Dendritic cell treated with granulocyte-macrophage colony-stimulating factor and Interleukin-4, amounts not matched to agents 40 ng/mL and 50 ng/mL, for 4 days (primary cell): ENCODE data around the gene FBN1.

Experiments used
- H3K27ac Mint-ChIP-seq: one replicate; pipeline ENCODE4 v1.8.0; 2022; ENCODE audit warnings: mild to moderate bottlenecking, mixed read lengths
- H3K27me3 Mint-ChIP-seq: one replicate; pipeline ENCODE4 v1.8.0; 2022; ENCODE audit warnings: mild to moderate bottlenecking, mixed read lengths
- H3K36me3 Mint-ChIP-seq: one replicate; pipeline ENCODE4 v1.8.0; 2022; ENCODE audit warnings: low read depth, mixed read lengths
- H3K4me1 Mint-ChIP-seq: one replicate; pipeline ENCODE4 v1.8.0; 2022; ENCODE audit warnings: low read depth, mixed read lengths
- H3K4me3 Mint-ChIP-seq: one replicate; pipeline ENCODE4 v1.8.0; 2022; ENCODE audit warnings: mild to moderate bottlenecking, moderate library complexity, mixed read lengths
- H3K9me3 Mint-ChIP-seq: one replicate; pipeline ENCODE4 v1.8.0; 2022; ENCODE audit warnings: mixed read lengths
- intact Hi-C: fragments of 100-400 bp; cut with micrococcal nuclease; formaldehyde crosslinking; loops from one replicate; pipeline ENCODE4 v1.15.0; 2022

FBN1 gene

DNA sequence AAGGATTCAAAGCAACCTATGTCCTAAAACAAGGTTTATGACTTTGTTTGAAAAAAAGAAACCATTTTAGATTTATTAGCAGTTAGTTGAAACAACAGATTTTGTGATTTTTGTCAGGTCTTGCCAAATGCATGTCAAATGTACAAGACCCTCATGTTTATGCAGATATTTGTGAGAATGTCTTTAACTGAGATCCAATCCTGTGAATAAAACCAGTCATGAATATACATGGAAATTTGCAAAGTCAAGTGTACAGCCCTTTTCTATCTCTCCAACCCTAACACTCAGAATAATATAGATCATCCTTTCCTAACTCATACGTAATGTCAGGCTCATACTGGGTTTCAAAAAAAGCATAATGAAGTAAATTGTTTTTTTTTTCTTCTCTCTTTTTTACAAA is 237.9 kb downstream of the FBN1 start:
- Mint-ChIP-seq H3K4me1 (no peaks in the 10 kb centered on the region), H3K9me3 (no peaks in the 10 kb centered on the region), H3K4me3 (no peak overlapping the region), H3K36me3 (no peaks in the 10 kb centered on the region), H3K27me3 (no peaks in the 10 kb centered on the region), H3K27ac (no peak overlapping the region)
- intact Hi-C loops, result no loop called here

- H3K9me3 Mint-ChIP-seq, result no peaks in the 10 kb centered on the region
- H3K4me1 Mint-ChIP-seq, result no peaks in the 10 kb centered on the region
- no peaks in the 10 kb centered on the region for H3K36me3 Mint-ChIP-seq
- H3K4me3 Mint-ChIP-seq, result no peak overlapping the region
- H3K27ac Mint-ChIP-seq, result no peak overlapping the region
- H3K27me3 Mint-ChIP-seq, result no peaks in the 10 kb centered on the region
- intact Hi-C loops, result no loop called here
Observed at GRCh38 chr15:48406911-48407310, 238.6 kb downstream of the FBN1 start.

- H3K36me3 Mint-ChIP-seq, result no peaks in the 10 kb centered on the region
- H3K4me3 Mint-ChIP-seq, result no peak overlapping the region
- no peaks in the 10 kb centered on the region for H3K9me3 Mint-ChIP-seq
- no peaks in the 10 kb centered on the region for H3K4me1 Mint-ChIP-seq
- intact Hi-C loops, result no loop called here
- H3K27me3 Mint-ChIP-seq, result no peaks in the 10 kb centered on the region
- no peak overlapping the region for H3K27ac Mint-ChIP-seq
Observed at GRCh38 chr15:48406266-48406891, 239.1 kb downstream of the FBN1 start.

GRCh38 chr15:48402427-48403177 is 242.9 kb downstream of the FBN1 start:
- Mint-ChIP-seq H3K27me3 (peaks cover 2% of the 10 kb centered on the region), H3K36me3 (no peaks in the 10 kb centered on the region), H3K4me1 (no peaks in the 10 kb centered on the region), H3K4me3 (no peak overlapping the region), H3K9me3 (no peaks in the 10 kb centered on the region), H3K27ac (no peak overlapping the region)
- intact Hi-C loops, result no loop called here

DNA sequence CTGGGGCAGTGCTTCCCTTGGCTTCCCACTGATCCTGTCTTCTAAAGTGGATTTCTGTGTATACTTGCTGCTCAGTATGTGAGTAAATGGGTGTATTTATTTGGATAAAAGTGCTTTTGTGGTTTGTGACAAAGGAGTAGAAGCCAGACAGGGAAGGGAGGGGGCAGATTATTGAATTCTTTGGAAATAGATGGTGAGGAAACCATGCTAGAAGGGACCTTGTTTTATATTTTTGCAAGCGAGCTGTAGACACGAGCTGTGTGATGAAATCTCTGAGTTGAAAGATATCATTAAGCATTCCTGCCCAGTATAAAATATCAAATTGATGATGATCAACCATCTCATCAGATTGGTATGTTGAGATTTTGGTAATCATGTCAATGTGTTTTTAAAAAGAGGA is 245.4 kb downstream of the FBN1 start:
- Mint-ChIP-seq H3K4me1 (no peaks in the 10 kb centered on the region), H3K27me3 (peaks cover 2% of the 10 kb centered on the region), H3K36me3 (no peaks in the 10 kb centered on the region), H3K4me3 (no peak overlapping the region), H3K9me3 (no peaks in the 10 kb centered on the region), H3K27ac (no peak overlapping the region)
- intact Hi-C loops, result no loop called here

GRCh38 chr15:48397841-48398240 is 247.7 kb downstream of the FBN1 start:
- peaks cover 2% of the 10 kb centered on the region for H3K27me3 Mint-ChIP-seq
- no peaks in the 10 kb centered on the region for H3K36me3 Mint-ChIP-seq
- H3K4me1 Mint-ChIP-seq, result no peaks in the 10 kb centered on the region
- no peak overlapping the region for H3K4me3 Mint-ChIP-seq
- no peaks in the 10 kb centered on the region for H3K9me3 Mint-ChIP-seq
- no peak overlapping the region for H3K27ac Mint-ChIP-seq
- intact Hi-C loops, result no loop called here

DNA sequence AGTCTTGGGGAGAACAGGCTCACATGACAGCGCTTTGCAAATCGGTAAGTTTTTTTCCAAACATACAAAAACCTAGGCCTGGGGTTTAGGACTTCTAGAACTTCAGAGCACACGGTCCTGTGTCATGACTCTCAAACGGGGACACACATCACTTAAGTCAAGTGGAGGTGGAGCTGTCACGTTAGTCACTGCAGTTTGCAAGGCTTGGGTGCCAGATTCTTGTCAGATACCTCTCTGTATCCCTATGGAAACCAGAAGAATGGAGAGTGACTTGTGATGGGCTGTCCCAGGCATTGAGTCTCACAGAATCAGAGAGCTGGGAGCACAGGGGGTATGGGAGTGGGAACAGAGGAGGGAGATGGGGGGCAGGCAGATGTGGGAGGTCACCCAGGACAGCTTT is 249.5 kb downstream of the FBN1 start:
- Mint-ChIP-seq H3K27me3 (peaks cover 2% of the 10 kb centered on the region), H3K36me3 (no peaks in the 10 kb centered on the region), H3K4me3 (no peak overlapping the region), H3K9me3 (no peaks in the 10 kb centered on the region), H3K4me1 (no peaks in the 10 kb centered on the region), H3K27ac (no peak overlapping the region)
- intact Hi-C loops, result no loop called here

- intact Hi-C loops, result no loop called here
Observed at GRCh38 chr15:48395521-48396011, 249.9 kb downstream of the FBN1 start.

DNA sequence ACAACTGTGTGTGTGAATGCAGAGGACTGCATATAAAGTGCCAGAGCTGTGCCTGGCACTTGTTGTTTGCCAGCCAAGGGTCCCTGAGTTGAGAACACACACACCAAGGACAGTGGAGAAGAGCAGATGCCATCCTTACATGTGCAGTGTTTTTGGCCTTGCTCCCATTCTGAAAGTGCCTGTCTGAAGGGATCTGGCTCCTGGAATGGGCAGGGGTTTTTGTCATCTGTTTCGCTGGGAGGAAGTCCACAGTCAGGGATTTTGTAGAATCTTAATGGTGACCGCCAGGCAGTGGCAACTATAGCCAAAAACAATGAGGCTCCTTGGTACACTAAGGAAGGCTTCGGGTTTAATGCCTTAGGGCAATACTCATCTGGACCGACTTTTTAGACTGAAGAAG is 250.5 kb downstream of the FBN1 start:
- H3K9me3 Mint-ChIP-seq, result no peaks in the 10 kb centered on the region
- no peaks in the 10 kb centered on the region for H3K4me1 Mint-ChIP-seq
- no peaks in the 10 kb centered on the region for H3K36me3 Mint-ChIP-seq
- intact Hi-C loops, result no loop called here
- no peak overlapping the region for H3K4me3 Mint-ChIP-seq
- H3K27me3 Mint-ChIP-seq, result peaks cover 2% of the 10 kb centered on the region
- H3K27ac Mint-ChIP-seq, result no peak overlapping the region

More at GRCh38 chr15:48395521-48396011, 249.9 kb downstream of the FBN1 start:
- H3K27ac Mint-ChIP-seq, result no peak overlapping the region
- H3K36me3 Mint-ChIP-seq, result no peaks in the 10 kb centered on the region
- no peaks in the 10 kb centered on the region for H3K9me3 Mint-ChIP-seq
- H3K4me3 Mint-ChIP-seq, result no peak overlapping the region
- H3K4me1 Mint-ChIP-seq, result no peaks in the 10 kb centered on the region
- H3K27me3 Mint-ChIP-seq, result peaks cover 2% of the 10 kb centered on the region

GRCh38 chr15:48393645-48394506 is 251.6 kb downstream of the FBN1 start:
- H3K9me3 Mint-ChIP-seq, result no peaks in the 10 kb centered on the region
- H3K36me3 Mint-ChIP-seq, result no peaks in the 10 kb centered on the region
- peaks cover 2% of the 10 kb centered on the region for H3K27me3 Mint-ChIP-seq
- H3K4me1 Mint-ChIP-seq, result no peaks in the 10 kb centered on the region
- intact Hi-C loops, result no loop called here
- H3K27ac Mint-ChIP-seq, result no peak overlapping the region
- H3K4me3 Mint-ChIP-seq, result no peak overlapping the region

DNA sequence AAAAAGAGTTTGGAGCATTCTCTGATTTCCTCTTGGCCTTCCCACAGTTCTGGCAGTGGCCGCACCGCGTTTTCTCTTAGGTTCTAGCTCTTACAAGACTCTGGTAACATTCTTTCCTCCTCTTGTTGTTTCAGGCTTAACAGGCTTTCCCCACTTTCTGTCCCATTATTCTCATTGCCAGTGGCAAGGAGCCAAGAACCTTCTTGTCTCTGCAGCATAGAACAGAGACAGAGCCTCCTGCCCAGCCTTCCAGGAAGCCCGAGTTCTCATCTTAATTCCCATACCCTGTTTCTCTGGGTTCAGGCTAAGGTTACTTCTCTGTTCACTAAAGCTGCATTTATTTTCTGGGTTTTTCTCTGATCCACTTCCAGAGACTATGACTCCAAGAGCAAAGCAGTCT is 253.2 kb downstream of the FBN1 start:
- no peaks in the 10 kb centered on the region for H3K36me3 Mint-ChIP-seq
- H3K4me1 Mint-ChIP-seq, result no peaks in the 10 kb centered on the region
- no peaks in the 10 kb centered on the region for H3K27me3 Mint-ChIP-seq
- H3K27ac Mint-ChIP-seq, result no peak overlapping the region
- no peak overlapping the region for H3K4me3 Mint-ChIP-seq
- H3K9me3 Mint-ChIP-seq, result no peaks in the 10 kb centered on the region
- intact Hi-C loops, result no loop called here

GRCh38 chr15:48391950-48392349 is 253.6 kb downstream of the FBN1 start:
- intact Hi-C loops, result no loop called here
- no peaks in the 10 kb centered on the region for H3K36me3 Mint-ChIP-seq

DNA sequence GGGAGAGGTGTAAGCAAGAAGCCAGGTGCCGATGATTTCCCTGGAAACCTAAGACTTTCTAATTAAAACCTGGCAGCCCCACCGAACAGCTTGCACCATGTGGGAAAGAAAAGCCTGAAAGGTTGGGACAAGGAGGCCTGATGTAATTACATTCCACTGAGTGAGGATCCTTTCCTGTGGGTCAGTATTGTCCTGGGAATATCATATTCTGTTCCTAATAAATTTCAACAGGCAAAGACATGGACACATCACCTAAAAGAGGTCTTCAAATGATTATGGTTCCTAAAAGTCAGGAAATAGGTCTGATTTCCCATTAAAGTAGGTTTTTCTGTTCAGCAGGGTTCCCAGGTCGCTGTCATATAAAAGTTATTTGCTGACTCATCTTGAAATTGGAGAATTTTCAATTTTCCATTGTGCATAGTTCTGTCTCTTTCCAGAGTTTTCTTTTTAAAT is 255.8 kb downstream of the FBN1 start:
- Mint-ChIP-seq H3K27ac (no peak overlapping the region), H3K4me3 (no peak overlapping the region), H3K27me3 (no peaks in the 10 kb centered on the region), H3K9me3 (no peaks in the 10 kb centered on the region), H3K36me3 (no peaks in the 10 kb centered on the region), H3K4me1 (no peaks in the 10 kb centered on the region)
- intact Hi-C loops, result no loop called here

More at GRCh38 chr15:48391950-48392349, 253.6 kb downstream of the FBN1 start:
- Mint-ChIP-seq H3K27me3 (no peaks in the 10 kb centered on the region), H3K27ac (no peak overlapping the region), H3K9me3 (no peaks in the 10 kb centered on the region), H3K4me3 (no peak overlapping the region), H3K4me1 (no peaks in the 10 kb centered on the region)

DNA sequence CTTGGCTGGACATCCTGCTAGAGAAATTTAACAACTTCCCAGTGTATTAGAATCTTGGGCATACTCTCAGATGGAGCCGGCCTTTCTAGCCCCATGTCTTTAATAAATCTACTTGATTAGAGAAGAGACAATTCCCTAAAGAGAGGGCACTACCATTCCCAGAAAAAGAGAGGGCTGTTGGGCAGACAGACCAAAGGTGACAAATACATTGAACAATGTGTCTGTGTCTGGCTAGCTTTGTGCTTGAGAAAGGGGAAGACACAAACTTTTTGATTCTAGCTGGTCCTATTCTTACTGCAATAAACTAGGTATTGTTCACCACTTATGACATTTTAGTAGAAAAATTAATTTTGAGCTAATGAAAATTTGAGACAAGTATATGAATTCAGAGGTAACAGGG is 256.6 kb downstream of the FBN1 start:
- Mint-ChIP-seq H3K4me3 (no peak overlapping the region), H3K27me3 (no peaks in the 10 kb centered on the region), H3K9me3 (no peaks in the 10 kb centered on the region), H3K4me1 (no peaks in the 10 kb centered on the region), H3K27ac (no peak overlapping the region), H3K36me3 (no peaks in the 10 kb centered on the region)
- intact Hi-C loops, result no loop called here
